RWPE2 (cell line): ENCODE results near the gene KNCN.
A peak's percentile ranks its signal among the peaks of the same experiment; 100 is the strongest.

Experiments used
- ATAC-seq: fragments of 200-7000 bp; cut with Tn5 transposase; 3 replicates; pipeline ENCODE4 v1.9.1; 2021; ENCODE audit warnings: low read depth
- DNase-seq: peaks from one replicate; pipeline ENCODE4 v3.0.0-alpha.2; 2020; ENCODE audit warnings: low spot score
- H3K27ac ChIP-seq: fragments of 450-650 bp; 2 replicates; pipeline ENCODE4 v1.5.1; 2017; ENCODE audit warnings: mild to moderate bottlenecking; ENCODE audit not compliant: poor library complexity, severe bottlenecking
- H3K27me3 ChIP-seq: fragments of 250-450 bp; sonication (Bioruptor Pico); 2 replicates; pipeline ENCODE4 v1.5.1; 2021; ENCODE audit warnings: mild to moderate bottlenecking, moderate library complexity; ENCODE audit not compliant: insufficient read depth, poor library complexity, severe bottlenecking
- H3K36me3 ChIP-seq: fragments of 250-450 bp; sonication (Bioruptor Pico); 2 replicates; pipeline ENCODE4 v1.5.1; 2020; ENCODE audit warnings: low read depth, mild to moderate bottlenecking, moderate library complexity
- H3K4me1 ChIP-seq: fragments of 250-450 bp; sonication (Bioruptor Pico); 2 replicates; pipeline ENCODE4 v1.5.1; 2021; ENCODE audit warnings: mild to moderate bottlenecking, moderate library complexity; ENCODE audit not compliant: insufficient read depth, poor library complexity, severe bottlenecking
- H3K4me3 ChIP-seq: fragments of 250-450 bp; sonication (Bioruptor Pico); 2 replicates; pipeline ENCODE4 v1.5.1; 2021; ENCODE audit warnings: mild to moderate bottlenecking, moderate library complexity; ENCODE audit not compliant: severe bottlenecking
- H3K9me3 ChIP-seq: fragments of 250-450 bp; sonication (Bioruptor Pico); 2 replicates; pipeline ENCODE4 v1.5.1; 2021; ENCODE audit warnings: mild to moderate bottlenecking, moderate library complexity; ENCODE audit not compliant: severe bottlenecking
- TF ChIP-seq, protein P1 (sequence below): fragments of 450-650 bp; IDR thresholded peaks from one replicate; pipeline ENCODE4 v1.5.1; 2017; ENCODE audit warnings: mild to moderate bottlenecking, moderate library complexity; ENCODE audit not compliant: poor library complexity, severe bottlenecking

KNCN gene

DNA sequence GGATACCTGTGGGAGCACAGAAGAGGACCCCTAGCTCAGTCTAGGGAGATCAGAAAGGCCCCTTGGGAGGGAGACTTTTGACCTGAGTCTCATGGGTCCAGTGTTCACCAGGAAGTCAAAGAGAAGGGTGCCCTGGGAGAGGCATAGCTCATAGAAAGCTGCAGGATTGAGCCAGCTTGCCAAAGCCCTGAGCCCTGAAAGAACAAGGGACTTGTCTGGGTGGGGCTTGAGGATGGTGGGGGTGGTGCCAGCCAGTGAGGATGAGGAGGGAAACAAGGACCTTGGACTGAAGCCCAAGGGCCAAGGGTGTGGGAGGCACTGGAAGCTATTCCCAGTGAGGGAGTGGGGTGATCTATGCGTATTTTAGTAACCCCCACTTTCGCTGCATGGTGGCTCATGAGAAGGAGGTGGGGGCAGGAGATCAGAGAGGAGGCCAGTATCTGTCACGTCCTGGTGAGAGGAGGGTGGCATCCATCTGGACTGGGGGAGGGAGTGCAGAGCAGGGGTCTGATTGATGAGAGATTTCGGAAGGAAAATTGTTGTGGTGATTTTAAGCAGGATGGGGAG, 33.4 kb downstream of the KNCN start:
- TF ChIP-seq, protein P1, sequence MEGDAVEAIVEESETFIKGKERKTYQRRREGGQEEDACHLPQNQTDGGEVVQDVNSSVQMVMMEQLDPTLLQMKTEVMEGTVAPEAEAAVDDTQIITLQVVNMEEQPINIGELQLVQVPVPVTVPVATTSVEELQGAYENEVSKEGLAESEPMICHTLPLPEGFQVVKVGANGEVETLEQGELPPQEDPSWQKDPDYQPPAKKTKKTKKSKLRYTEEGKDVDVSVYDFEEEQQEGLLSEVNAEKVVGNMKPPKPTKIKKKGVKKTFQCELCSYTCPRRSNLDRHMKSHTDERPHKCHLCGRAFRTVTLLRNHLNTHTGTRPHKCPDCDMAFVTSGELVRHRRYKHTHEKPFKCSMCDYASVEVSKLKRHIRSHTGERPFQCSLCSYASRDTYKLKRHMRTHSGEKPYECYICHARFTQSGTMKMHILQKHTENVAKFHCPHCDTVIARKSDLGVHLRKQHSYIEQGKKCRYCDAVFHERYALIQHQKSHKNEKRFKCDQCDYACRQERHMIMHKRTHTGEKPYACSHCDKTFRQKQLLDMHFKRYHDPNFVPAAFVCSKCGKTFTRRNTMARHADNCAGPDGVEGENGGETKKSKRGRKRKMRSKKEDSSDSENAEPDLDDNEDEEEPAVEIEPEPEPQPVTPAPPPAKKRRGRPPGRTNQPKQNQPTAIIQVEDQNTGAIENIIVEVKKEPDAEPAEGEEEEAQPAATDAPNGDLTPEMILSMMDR, result no peak
- Histone ChIP-seq H3K36me3 (no peaks in the 10 kb centered on the region), H3K27ac (peak overlapping the region; percentile 3), H3K9me3 (no peaks in the 10 kb centered on the region), H3K4me1 (peaks cover 22% of the 10 kb centered on the region), H3K4me3 (no peak overlapping the region), H3K27me3 (no peaks in the 10 kb centered on the region)
- ATAC-seq (no peak), DNase-seq (no peak)

DNA sequence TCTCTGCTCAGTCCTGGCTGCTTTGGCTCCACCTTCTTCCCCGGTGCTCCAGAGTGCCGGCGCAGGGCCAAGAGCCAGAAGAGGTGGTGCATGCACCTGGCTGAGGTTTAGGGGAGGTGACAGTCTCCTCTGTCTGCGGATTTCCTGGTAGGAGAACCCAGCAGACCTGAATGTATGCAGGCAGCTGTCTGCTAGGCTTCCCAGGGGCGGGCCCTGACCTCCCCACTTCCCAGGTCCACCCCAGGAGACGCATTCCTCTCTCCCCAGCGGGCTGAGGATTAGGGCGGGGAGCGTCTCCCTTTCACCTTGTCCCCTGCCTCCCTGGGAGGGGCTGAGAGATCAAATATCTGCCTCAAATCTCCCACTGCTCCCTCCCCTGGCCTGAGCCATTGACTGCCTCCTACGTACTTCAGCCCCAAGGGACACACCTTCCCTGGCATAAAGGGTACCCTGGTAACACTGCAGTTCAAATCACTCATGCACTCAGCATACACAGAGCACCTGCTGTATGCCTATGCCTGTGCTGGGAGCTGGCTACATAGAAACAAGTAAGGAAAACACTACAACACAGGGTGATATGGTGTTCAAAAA, 34.3 kb downstream of the KNCN start:
- Histone ChIP-seq H3K4me3 (no peak overlapping the region), H3K36me3 (no peaks in the 10 kb centered on the region), H3K4me1 (peaks cover 14% of the 10 kb centered on the region), H3K27ac (peak overlapping the region; percentile 3), H3K27me3 (no peaks in the 10 kb centered on the region), H3K9me3 (no peaks in the 10 kb centered on the region)
- peak; percentile 75 for ATAC-seq
- no peak for DNase-seq
- TF ChIP-seq, protein P1, result no peak

DNA sequence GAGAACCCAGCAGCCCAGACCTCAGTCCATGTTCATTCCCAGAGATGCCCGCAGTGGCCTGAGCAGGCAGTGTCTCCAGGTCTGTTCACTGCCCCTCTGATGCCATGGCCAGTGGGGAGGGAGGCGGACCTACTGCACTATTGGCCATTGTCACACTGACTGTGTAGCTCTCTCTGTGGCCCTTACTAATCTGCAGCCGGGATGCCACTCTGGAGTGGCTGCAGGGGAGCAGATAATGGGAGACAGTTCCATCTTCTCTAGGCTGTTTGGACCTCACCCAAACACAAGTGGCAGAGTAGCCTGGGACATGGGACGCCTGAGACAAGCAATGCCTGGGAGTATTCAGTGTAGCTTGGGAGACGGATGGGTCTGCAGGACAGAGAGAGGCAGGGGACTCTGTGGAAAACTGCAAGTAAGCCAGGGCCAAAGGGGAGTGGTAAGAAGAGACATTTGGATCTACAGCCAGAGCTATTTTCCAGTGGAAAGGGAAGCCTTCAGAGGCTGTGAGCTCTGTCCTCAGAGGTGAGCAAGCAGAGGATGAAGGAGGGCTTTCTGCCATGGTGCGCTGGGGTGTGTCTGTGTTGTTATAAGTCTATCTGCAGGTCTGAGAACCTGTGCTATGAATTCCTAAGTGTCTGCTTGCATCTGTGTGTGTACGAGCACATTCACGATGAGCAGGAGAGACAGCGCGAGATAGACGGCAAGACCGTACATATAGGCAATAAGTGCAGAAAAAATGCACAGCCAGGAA, 35.1 kb downstream of the KNCN start:
- H3K27me3 ChIP-seq, result no peaks in the 10 kb centered on the region
- TF ChIP-seq, protein P1, result no peak

DNA sequence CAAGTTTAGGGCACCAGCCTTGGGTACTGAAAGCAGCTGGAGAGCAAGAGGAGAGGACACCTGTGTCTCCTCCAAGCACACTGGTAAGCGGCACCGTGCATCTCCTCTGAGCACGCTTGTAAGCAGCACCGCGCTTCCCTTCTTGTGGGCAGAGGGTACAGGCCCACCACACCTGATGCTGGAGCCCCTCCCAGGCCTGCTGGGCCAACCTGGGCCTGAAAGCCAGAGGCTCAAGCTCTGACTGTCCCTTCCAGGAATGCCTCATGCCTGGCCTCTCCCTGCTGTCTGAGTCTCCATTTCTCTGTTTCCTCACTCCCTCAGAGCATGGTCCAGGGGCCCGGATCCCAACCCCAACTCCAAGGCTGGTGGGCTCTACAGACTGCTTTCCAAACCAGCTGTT, 35.9 kb downstream of the KNCN start:
- H3K27me3 ChIP-seq, result no peaks in the 10 kb centered on the region
- H3K9me3 ChIP-seq, result no peaks in the 10 kb centered on the region
- no peak overlapping the region for H3K27ac ChIP-seq
- no peaks in the 10 kb centered on the region for H3K36me3 ChIP-seq
- DNase-seq (no peak), ATAC-seq (no peak)
- H3K4me1 ChIP-seq, result peaks cover 9% of the 10 kb centered on the region
- H3K4me3 ChIP-seq, result no peak overlapping the region
- TF ChIP-seq, protein P1, result no peak

More for the DNA sequence above, 35.1 kb downstream of the KNCN start:
- no peak overlapping the region for H3K4me3 ChIP-seq
- H3K4me1 ChIP-seq, result peaks cover 14% of the 10 kb centered on the region
- no peak for DNase-seq
- ATAC-seq, result no peak
- H3K36me3 ChIP-seq, result no peaks in the 10 kb centered on the region
- peak overlapping the region; percentile 3 for H3K27ac ChIP-seq
- H3K9me3 ChIP-seq, result no peaks in the 10 kb centered on the region
